BE2C (cell line): ENCODE data around the gene SHOC2.

Source experiments
- DNase-seq: peaks from one replicate; pipeline ENCODE4 v3.0.0-alpha.2; 2020
- H3K27me3 ChIP-seq: fragments of 250-450 bp; sonication (Bioruptor Pico); 2 replicates; pipeline ENCODE4 v1.5.1; 2020; ENCODE audit warnings: mild to moderate bottlenecking
- H3K36me3 ChIP-seq: fragments of 250-450 bp; sonication (Bioruptor Pico); 2 replicates; pipeline ENCODE4 v1.5.1; 2020; ENCODE audit warnings: mild to moderate bottlenecking
- H3K4me1 ChIP-seq: fragments of 250-450 bp; sonication (Bioruptor Pico); 2 replicates; pipeline ENCODE4 v1.5.1; 2020
- H3K4me3 ChIP-seq: 2 replicates; pipeline ENCODE4 v1.5.1; 2011; ENCODE audit warnings: low read depth, low read length
- H3K9me3 ChIP-seq: fragments of 250-450 bp; sonication (Bioruptor Pico); 2 replicates; pipeline ENCODE4 v1.5.1; 2020
- TF ChIP-seq, protein P1 (sequence below): IDR thresholded peaks from 2 replicates; pipeline ENCODE4 v1.5.1; 2012; ENCODE audit warnings: mild to moderate bottlenecking, low read depth, low read length

The SHOC2 gene

DNA sequence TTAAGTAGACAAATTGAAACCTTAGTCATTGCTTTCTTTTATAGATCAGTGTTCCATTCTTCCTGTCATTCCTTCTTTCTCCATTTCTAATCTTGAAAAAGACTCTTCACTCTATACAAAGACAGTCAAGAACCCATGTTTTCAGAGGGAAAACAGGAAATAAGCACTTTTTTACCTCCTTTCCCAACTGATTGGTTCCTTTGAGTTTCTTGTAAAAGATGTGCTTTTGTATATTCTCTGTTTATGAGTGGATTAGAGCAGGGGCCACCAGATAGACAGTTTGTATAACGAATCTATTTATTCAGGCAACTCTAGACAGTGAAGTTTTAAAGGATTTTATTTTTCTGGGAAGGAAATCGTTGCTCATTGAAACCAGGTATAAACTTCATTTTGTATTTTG is 49.8 kb downstream of the SHOC2 start:
- H3K9me3 ChIP-seq: no peaks in the 10 kb centered on the region
- H3K27me3 ChIP-seq: no peaks in the 10 kb centered on the region
- TF ChIP-seq, protein P1, sequence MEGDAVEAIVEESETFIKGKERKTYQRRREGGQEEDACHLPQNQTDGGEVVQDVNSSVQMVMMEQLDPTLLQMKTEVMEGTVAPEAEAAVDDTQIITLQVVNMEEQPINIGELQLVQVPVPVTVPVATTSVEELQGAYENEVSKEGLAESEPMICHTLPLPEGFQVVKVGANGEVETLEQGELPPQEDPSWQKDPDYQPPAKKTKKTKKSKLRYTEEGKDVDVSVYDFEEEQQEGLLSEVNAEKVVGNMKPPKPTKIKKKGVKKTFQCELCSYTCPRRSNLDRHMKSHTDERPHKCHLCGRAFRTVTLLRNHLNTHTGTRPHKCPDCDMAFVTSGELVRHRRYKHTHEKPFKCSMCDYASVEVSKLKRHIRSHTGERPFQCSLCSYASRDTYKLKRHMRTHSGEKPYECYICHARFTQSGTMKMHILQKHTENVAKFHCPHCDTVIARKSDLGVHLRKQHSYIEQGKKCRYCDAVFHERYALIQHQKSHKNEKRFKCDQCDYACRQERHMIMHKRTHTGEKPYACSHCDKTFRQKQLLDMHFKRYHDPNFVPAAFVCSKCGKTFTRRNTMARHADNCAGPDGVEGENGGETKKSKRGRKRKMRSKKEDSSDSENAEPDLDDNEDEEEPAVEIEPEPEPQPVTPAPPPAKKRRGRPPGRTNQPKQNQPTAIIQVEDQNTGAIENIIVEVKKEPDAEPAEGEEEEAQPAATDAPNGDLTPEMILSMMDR: no peak
- no peaks in the 10 kb centered on the region for H3K4me1 ChIP-seq
- no peak for DNase-seq
- 0 out of 2 replicates have a peak, but pooled peaks cover 3% of the 10 kb centered on the region for H3K36me3 ChIP-seq
- H3K4me3 ChIP-seq: no peak overlapping the region

- Histone ChIP-seq H3K4me3 (no peak overlapping the region), H3K4me1 (no peaks in the 10 kb centered on the region), H3K27me3 (no peaks in the 10 kb centered on the region), H3K9me3 (no peaks in the 10 kb centered on the region), H3K36me3 (no peaks in the 10 kb centered on the region)
- no peak for DNase-seq
- TF ChIP-seq, protein P1: no peak
These were observed 52.2 kb downstream of the SHOC2 start for GRCh38 chr10:110971638-110972037.

GRCh38 chr10:110972231-110973134 is 53.1 kb downstream of the SHOC2 start:
- no peak overlapping the region for H3K4me3 ChIP-seq
- no peaks in the 10 kb centered on the region for H3K4me1 ChIP-seq
- TF ChIP-seq, protein P1: no peak
- H3K36me3 ChIP-seq: no peaks in the 10 kb centered on the region
- no peaks in the 10 kb centered on the region for H3K9me3 ChIP-seq
- DNase-seq: no peak
- H3K27me3 ChIP-seq: no peaks in the 10 kb centered on the region

GRCh38 chr10:110973400-110973799 is 54.0 kb downstream of the SHOC2 start:
- no peak overlapping the region for H3K4me3 ChIP-seq

GRCh38 chr10:110976577-110976976 is 57.2 kb downstream of the SHOC2 start:
- Histone ChIP-seq H3K4me3 (no peak overlapping the region), H3K27me3 (no peaks in the 10 kb centered on the region), H3K4me1 (no peaks in the 10 kb centered on the region), H3K36me3 (no peaks in the 10 kb centered on the region), H3K9me3 (no peaks in the 10 kb centered on the region)
- TF ChIP-seq, protein P1: no peak
- DNase-seq: no peak

More at GRCh38 chr10:110973400-110973799, 54.0 kb downstream of the SHOC2 start:
- DNase-seq: no peak
- no peaks in the 10 kb centered on the region for H3K9me3 ChIP-seq
- no peaks in the 10 kb centered on the region for H3K4me1 ChIP-seq
- no peaks in the 10 kb centered on the region for H3K27me3 ChIP-seq
- no peaks in the 10 kb centered on the region for H3K36me3 ChIP-seq
- TF ChIP-seq, protein P1: no peak

DNA sequence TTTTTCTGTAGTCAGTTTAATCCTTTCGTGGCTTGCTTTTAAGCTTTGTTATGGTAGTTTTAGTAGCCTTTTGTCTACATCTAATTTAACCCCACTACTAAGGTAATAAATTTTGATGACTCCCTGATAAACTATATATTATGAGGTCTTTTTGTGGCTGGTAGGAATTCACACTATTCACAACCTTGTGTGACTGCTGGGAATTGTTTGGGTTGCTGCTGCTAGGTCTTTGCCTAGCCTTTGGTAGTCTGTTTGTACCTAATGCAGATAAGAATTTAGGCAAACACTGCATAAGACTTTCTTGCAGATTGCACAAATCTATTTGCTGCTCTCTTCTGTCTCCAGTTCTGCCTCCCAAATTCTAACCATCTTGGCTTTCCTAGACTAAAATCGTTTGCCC is 58.3 kb downstream of the SHOC2 start:
- TF ChIP-seq, protein P1: no peak
- no peaks in the 10 kb centered on the region for H3K27me3 ChIP-seq
- H3K4me1 ChIP-seq: no peaks in the 10 kb centered on the region
- no peak for DNase-seq
- H3K36me3 ChIP-seq: no peaks in the 10 kb centered on the region
- H3K4me3 ChIP-seq: no peak overlapping the region
- H3K9me3 ChIP-seq: no peaks in the 10 kb centered on the region
